Esophagus muscularis mucosa (tissue), 4 donors: ENCODE results near the gene WSCD2.

Source experiments
- EP300 ChIP-seq: sonication (generic); formaldehyde crosslinking; IDR thresholded peaks from one replicate; pipeline ENCODE4 v1.6.1; 2017; ENCODE audit warnings: antibody characterized with exemption
- POLR2A ChIP-seq: fragments of 450-650 bp; IDR thresholded peaks from one replicate; pipeline ENCODE4 v1.6.1; 2017; ENCODE audit warnings: antibody characterized with exemption, moderate library complexity, mild to moderate bottlenecking, low read depth
- POLR2AphosphoS5 ChIP-seq, 2 donors: sonication (generic); formaldehyde crosslinking; IDR thresholded peaks; one replicate each; pipeline ENCODE4 v1.6.1; 2017; ENCODE audit warnings: antibody characterized with exemption in 2 of 2
- TF ChIP-seq, protein P1 (sequence below), 3 experiments: fragments of 200-600 bp in 2 of 3; fragments of 450-650 bp in 1 of 3; sonication (generic) in 2 of 3; IDR thresholded peaks; one replicate each; pipeline ENCODE4 v1.5.1; 2017 to 2019; ENCODE audit warnings: antibody characterized with exemption in 3 of 3, mild to moderate bottlenecking in 2 of 3, moderate library complexity in 1 of 3

GRCh38 chr12:108119126-108119973 lies 9.7 kb upstream of the WSCD2 start:
- TF ChIP-seq, protein P1, sequence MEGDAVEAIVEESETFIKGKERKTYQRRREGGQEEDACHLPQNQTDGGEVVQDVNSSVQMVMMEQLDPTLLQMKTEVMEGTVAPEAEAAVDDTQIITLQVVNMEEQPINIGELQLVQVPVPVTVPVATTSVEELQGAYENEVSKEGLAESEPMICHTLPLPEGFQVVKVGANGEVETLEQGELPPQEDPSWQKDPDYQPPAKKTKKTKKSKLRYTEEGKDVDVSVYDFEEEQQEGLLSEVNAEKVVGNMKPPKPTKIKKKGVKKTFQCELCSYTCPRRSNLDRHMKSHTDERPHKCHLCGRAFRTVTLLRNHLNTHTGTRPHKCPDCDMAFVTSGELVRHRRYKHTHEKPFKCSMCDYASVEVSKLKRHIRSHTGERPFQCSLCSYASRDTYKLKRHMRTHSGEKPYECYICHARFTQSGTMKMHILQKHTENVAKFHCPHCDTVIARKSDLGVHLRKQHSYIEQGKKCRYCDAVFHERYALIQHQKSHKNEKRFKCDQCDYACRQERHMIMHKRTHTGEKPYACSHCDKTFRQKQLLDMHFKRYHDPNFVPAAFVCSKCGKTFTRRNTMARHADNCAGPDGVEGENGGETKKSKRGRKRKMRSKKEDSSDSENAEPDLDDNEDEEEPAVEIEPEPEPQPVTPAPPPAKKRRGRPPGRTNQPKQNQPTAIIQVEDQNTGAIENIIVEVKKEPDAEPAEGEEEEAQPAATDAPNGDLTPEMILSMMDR (IDR thresholded peaks at IDR 0.05) = no peak
- TF ChIP-seq POLR2AphosphoS5 (IDR thresholded peaks at IDR 0.05) (no peak), EP300 (no peak), POLR2A (no peak)
